Measurements from ENCODE around the gene PPM1F.
A peak's percentile ranks its signal among the peaks of the same experiment; 100 is the strongest.

Gene PPM1F

GRCh38 chr22:21938906-21939305, 13.7 kb downstream of the PPM1F start:
- DNase-seq (ENCODE audit: low read depth) = no peak
- H3K4me3 ChIP-seq (ENCODE audit: low read length) = no peak overlapping the region
- TF ChIP-seq, protein P1, sequence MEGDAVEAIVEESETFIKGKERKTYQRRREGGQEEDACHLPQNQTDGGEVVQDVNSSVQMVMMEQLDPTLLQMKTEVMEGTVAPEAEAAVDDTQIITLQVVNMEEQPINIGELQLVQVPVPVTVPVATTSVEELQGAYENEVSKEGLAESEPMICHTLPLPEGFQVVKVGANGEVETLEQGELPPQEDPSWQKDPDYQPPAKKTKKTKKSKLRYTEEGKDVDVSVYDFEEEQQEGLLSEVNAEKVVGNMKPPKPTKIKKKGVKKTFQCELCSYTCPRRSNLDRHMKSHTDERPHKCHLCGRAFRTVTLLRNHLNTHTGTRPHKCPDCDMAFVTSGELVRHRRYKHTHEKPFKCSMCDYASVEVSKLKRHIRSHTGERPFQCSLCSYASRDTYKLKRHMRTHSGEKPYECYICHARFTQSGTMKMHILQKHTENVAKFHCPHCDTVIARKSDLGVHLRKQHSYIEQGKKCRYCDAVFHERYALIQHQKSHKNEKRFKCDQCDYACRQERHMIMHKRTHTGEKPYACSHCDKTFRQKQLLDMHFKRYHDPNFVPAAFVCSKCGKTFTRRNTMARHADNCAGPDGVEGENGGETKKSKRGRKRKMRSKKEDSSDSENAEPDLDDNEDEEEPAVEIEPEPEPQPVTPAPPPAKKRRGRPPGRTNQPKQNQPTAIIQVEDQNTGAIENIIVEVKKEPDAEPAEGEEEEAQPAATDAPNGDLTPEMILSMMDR (conservative IDR thresholded peaks at IDR 0.05; ENCODE audit: low read depth, low read length) = no peak

DNA sequence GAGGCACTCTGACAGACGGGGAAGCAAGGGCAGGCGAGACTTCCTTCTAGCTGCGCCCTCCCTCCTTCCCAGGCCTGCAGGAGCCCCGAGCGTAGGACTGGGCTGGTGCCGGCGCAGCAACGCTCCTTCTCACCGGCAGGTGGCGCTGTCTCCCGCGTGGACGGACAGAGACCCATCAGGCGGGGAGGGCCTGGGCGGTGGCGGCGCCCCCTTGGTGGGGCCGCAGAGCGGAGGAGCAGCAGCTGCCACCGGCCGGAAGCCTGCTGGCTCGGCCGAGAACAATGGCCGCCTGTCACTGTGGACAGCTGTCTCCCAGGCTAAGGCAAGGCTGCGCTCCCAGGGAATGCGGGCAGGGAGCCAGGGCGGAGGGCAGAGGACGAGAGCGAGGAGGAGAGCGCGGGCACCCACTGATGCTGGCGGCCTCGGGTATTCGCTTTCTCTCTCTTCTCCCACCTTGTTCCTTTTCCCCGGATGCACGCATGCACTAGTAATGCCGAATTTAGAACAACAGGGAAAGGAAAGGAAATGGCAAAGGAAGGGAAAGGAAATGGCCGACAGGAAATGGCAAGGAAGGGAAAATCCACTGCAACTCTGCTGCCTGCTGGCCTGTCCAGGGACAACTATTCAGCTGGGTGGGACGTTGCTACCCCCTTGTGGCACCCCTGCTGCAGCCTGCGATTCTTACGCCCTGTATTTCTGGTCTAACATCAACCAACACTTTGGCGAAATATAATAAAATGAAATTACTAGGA, 14.4 kb downstream of the PPM1F start:
- H3K4me3 ChIP-seq (ENCODE audit: low read length) = peak overlapping the region; percentile 78
- TF ChIP-seq, protein P1 (conservative IDR thresholded peaks at IDR 0.05; ENCODE audit: low read depth, low read length) = peak; percentile 98
- no peak for DNase-seq (ENCODE audit: low read depth)

DNA sequence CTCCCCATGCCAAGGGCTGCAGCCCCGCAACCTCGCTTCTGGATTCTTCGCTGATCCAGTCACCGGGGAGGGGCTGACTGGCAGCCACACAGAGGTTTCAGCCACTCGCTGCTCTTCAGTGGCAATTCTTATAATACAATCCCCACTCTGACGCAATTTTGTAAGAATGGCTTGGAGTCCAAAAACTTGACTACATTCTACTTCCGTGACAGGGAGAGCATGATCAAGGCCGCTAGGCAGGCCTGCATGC, 14.9 kb downstream of the PPM1F start:
- no peak for DNase-seq (ENCODE audit: low read depth)
- H3K4me3 ChIP-seq (ENCODE audit: low read length) = peak overlapping the region; percentile 78
- TF ChIP-seq, protein P1 (conservative IDR thresholded peaks at IDR 0.05; ENCODE audit: low read depth, low read length) = no peak

DNA sequence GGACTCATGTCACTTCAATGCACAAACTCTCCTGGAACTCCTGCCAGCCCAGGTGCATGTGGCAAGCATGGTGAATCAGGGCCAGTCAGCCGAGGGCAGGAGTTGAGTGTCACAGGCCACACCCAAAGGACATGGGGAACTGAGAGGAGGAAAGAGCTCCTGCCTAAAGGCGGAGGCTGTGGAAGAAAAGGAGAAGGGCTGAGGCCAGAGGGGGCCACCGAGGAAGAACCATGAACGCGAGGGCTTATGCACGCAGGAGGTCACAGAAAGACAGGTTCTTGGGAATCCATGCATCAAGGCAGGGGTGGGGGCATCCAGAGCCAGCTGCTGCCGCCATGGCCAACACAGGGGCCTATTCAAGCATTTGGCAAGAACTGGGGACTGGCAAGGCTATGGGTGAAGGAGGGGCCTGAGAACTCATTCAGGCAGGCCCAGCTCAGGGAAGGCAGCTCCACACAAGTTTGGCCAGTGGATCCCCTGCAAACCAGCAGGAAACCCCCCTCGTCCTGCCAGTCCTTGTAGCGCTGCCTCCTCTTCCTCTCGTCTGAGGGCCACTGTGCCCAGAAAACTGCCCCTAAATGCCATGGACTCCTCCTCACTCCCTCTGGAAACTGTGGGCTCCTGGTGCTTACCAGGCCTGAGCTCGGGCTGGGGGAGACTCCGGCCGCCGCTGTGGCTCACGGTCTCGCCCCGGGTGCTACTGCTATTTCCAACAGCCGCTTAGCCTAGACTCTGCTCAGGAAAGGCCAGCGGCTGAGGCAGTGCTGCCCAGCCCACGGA, 15.4 kb downstream of the PPM1F start:
- DNase-seq (ENCODE audit: low read depth) = no peak
- peak overlapping the region; percentile 78 for H3K4me3 ChIP-seq (ENCODE audit: low read length)
- TF ChIP-seq, protein P1 (conservative IDR thresholded peaks at IDR 0.05; ENCODE audit: low read depth, low read length) = no peak

DNA sequence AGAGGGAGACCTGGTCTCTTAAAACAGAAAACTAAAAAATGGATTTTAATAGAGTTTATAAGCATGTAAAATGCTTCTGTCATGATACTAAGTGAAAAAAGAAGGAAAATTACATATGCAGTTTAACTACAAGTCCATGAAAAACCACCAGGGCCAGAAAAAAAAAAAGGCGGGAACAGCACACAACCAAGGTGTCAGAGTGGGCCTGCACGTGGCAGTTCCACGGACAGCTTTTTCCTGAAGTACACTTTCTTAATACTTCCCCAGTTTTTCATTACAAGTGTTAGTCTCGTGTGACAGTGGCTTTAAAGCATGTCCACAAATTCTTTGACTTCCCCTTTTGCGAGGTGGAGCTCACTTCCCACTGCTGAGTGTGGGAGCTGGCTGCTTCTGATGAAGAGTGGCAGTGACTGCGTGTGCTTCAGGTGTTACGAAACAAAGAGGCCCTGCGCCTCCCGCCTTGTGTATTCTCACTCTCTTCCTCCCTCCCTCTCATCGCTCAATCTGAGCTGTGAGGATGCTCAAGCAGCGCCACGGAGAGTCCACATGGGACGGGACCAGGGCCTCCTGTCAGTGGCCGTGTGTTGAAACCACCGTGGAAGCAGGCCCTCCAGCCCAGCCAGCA, 16.4 kb downstream of the PPM1F start:
- TF ChIP-seq, protein P1 (conservative IDR thresholded peaks at IDR 0.05; ENCODE audit: low read depth, low read length) = no peak
- DNase-seq (ENCODE audit: low read depth) = no peak

GRCh38 chr22:21933910-21934309, 18.7 kb downstream of the PPM1F start:
- H3K4me3 ChIP-seq (ENCODE audit: low read length) = no peak overlapping the region
- TF ChIP-seq, protein P1 (conservative IDR thresholded peaks at IDR 0.05; ENCODE audit: low read depth, low read length) = no peak
- no peak for DNase-seq (ENCODE audit: low read depth)

More for the DNA sequence above, 16.4 kb downstream of the PPM1F start:
- H3K4me3 ChIP-seq (ENCODE audit: low read length) = no peak overlapping the region

Measured in retinal pigment epithelial cell (primary cell).